Nephron progenitor cell (in vitro differentiated cells): Measurements from ENCODE around the gene SFRP2.

ENCODE experiments used
- DNase-seq: peaks from one replicate; pipeline ENCODE4 v3.0.0; 2021
- H3K27ac Mint-ChIP-seq: 2 replicates; pipeline ENCODE4 v1.8.0; 2021; ENCODE audit warnings: mild to moderate bottlenecking, moderate library complexity, mixed read lengths
- H3K27me3 Mint-ChIP-seq: 2 replicates; pipeline ENCODE4 v1.8.0; 2021; ENCODE audit warnings: mild to moderate bottlenecking, low read depth, mixed read lengths; ENCODE audit not compliant: poor library complexity
- H3K36me3 Mint-ChIP-seq: 2 replicates; pipeline ENCODE4 v1.8.0; 2021; ENCODE audit warnings: low read depth, mixed read lengths
- H3K4me1 Mint-ChIP-seq: 2 replicates; pipeline ENCODE4 v1.8.0; 2021; ENCODE audit warnings: mixed read lengths
- H3K4me3 Mint-ChIP-seq: 2 replicates; pipeline ENCODE4 v1.8.0; 2021; ENCODE audit warnings: mild to moderate bottlenecking, moderate library complexity, mixed read lengths
- H3K9me3 Mint-ChIP-seq: 2 replicates; pipeline ENCODE4 v1.8.0; 2021; ENCODE audit warnings: mild to moderate bottlenecking, moderate library complexity, mixed read lengths
- TF ChIP-seq, protein P1 (sequence below): fragments of 200-600 bp; sonication (generic); IDR thresholded peaks from 2 replicates; pipeline ENCODE4 v1.5.0; 2021; ENCODE audit warnings: antibody characterized with exemption

SFRP2 gene

DNA sequence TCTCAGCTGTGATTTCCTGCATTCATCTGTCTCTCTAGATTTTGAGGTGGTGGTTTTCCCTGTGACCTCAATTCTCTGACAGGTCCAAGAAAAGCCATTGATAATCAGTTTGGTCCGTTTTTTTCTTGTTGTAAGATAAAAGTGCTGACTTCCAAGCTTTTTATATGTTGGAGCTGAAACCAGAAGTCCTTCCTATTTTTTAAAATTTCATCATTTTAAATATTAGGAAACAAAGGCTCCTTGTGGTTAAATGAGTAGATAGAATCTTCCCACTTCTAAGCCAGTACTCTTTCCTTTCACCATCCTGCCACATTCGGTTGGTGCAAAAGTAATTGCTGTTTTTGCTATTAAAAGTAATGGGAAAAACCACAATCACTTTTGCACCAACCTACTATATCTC lies 47.3 kb downstream of the SFRP2 start:
- TF ChIP-seq, protein P1, sequence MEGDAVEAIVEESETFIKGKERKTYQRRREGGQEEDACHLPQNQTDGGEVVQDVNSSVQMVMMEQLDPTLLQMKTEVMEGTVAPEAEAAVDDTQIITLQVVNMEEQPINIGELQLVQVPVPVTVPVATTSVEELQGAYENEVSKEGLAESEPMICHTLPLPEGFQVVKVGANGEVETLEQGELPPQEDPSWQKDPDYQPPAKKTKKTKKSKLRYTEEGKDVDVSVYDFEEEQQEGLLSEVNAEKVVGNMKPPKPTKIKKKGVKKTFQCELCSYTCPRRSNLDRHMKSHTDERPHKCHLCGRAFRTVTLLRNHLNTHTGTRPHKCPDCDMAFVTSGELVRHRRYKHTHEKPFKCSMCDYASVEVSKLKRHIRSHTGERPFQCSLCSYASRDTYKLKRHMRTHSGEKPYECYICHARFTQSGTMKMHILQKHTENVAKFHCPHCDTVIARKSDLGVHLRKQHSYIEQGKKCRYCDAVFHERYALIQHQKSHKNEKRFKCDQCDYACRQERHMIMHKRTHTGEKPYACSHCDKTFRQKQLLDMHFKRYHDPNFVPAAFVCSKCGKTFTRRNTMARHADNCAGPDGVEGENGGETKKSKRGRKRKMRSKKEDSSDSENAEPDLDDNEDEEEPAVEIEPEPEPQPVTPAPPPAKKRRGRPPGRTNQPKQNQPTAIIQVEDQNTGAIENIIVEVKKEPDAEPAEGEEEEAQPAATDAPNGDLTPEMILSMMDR, result no peak
- peaks cover 35% of the 10 kb centered on the region for H3K36me3 Mint-ChIP-seq
- H3K27me3 Mint-ChIP-seq, result no peaks in the 10 kb centered on the region
- H3K4me3 Mint-ChIP-seq, result no peak overlapping the region
- peaks cover 11% of the 10 kb centered on the region for H3K9me3 Mint-ChIP-seq
- H3K4me1 Mint-ChIP-seq, result no peaks in the 10 kb centered on the region
- H3K27ac Mint-ChIP-seq, result no peak overlapping the region
- DNase-seq, result no peak

DNA sequence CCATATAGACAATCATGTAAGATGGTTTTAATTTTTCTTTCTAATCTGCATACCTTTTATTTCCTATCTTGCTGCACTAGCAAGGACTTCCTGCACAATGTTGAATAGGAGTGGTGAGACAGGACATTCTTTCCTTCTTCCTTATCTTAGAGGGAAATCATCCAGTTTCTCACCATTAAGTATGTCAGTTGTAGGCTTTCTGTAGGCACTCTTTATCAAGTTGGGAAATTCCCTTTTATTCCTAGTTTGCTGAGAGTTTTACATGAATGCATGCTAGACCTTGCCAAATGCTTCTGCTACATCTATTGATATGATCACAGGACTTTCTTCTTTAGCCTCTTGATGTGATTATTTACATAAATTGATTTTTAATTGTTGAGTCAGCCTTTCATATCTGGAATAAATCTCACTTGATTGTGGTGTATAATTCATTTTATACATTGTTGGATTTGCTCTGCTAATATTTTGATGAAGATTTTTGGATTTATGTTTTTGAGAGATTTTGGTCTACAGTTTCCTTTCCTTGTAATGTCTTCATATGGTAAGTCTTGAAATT lies 52.9 kb downstream of the SFRP2 start:
- TF ChIP-seq, protein P1, result no peak
- H3K4me3 Mint-ChIP-seq, result no peak overlapping the region
- H3K36me3 Mint-ChIP-seq, result peaks cover 13% of the 10 kb centered on the region
- H3K27ac Mint-ChIP-seq, result no peak overlapping the region
- peaks cover 7% of the 10 kb centered on the region for H3K9me3 Mint-ChIP-seq
- H3K4me1 Mint-ChIP-seq, result peaks cover 8% of the 10 kb centered on the region
- no peak for DNase-seq
- H3K27me3 Mint-ChIP-seq, result no peaks in the 10 kb centered on the region

DNA sequence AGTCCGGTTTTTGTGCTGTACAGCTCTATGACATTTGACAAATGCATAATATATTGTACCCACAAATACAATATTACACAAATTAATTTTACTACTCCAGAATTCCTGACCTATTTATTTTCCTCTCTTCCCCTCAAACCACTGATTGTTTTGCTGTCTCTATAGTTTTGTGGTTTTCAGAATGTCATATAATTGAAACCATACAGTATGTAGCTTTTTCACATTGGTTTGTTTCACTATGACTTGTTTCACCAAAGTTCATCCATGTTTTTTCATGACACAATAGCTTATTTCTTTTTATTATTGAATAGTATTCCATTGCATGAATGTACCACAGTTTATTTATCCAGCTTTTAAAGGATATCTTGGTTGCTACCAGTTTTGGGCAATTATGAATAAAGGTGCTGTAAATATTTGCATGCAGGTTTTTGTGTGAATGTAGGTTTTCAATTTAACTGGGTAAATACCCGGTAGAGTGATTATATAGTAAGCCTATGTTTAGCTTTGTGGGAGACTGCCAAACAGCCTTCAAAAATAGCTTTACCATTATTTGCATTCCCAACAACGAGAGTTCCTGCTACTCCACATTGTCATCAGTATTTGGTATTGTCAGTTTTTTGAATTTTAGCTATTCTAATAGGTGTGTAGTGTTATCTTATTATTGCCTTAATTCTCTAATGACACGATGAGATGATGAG lies 55.0 kb downstream of the SFRP2 start:
- no peak overlapping the region for H3K4me3 Mint-ChIP-seq
- H3K9me3 Mint-ChIP-seq, result no peaks in the 10 kb centered on the region
- H3K36me3 Mint-ChIP-seq, result no peaks in the 10 kb centered on the region
- no peaks in the 10 kb centered on the region for H3K27me3 Mint-ChIP-seq
- no peak for DNase-seq
- peaks cover 8% of the 10 kb centered on the region for H3K4me1 Mint-ChIP-seq
- TF ChIP-seq, protein P1, result no peak
- no peak overlapping the region for H3K27ac Mint-ChIP-seq

DNA sequence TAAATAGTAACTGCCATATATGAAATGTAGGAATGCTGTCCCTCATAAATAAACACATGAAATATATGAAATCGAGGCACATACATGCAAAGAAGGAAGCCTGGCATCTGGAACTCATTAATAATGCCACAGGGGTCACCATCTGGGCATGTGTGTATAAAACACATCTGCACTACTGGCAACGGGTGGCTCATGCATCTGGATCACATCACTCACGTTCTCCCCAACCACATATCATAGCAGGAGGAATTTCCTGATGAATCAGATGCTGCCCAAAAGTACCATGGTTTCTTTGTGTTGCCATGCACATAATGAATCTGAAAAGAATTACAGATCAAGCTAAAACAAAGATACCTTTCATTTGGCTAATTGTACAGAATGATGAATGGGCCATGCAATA lies 57.6 kb downstream of the SFRP2 start:
- H3K27me3 Mint-ChIP-seq, result no peaks in the 10 kb centered on the region
- peaks cover 8% of the 10 kb centered on the region for H3K4me1 Mint-ChIP-seq
- peak overlapping the region; percentile 70 for H3K27ac Mint-ChIP-seq
- no peak for DNase-seq
- H3K36me3 Mint-ChIP-seq, result no peaks in the 10 kb centered on the region
- TF ChIP-seq, protein P1, result no peak
- no peaks in the 10 kb centered on the region for H3K9me3 Mint-ChIP-seq
- H3K4me3 Mint-ChIP-seq, result no peak overlapping the region
